Skeletal muscle tissue (tissue), 4 donors: ENCODE measurements around the gene KRT8. TPM values are rescaled to one million over a fixed set of nuclear protein-coding genes. Genes with fewer than 3 reads are reported as not detected.

ENCODE experiments used
- H3K27ac ChIP-seq: one replicate; pipeline ENCODE4 v1.7.0; 2013; ENCODE audit warnings: mild to moderate bottlenecking, low read depth, low read length, inconsistent platforms
- H3K27me3 ChIP-seq, 3 donors: one replicate each; pipeline ENCODE4 v1.7.0; 2013; ENCODE audit warnings: low read length in 3 of 3; ENCODE audit not compliant: control insufficient read depth in 3 of 3, insufficient read depth in 3 of 3
- H3K36me3 ChIP-seq, 3 donors: one replicate each; pipeline ENCODE4 v1.7.0; 2013; ENCODE audit warnings: low read length in 3 of 3; ENCODE audit not compliant: control insufficient read depth in 3 of 3, insufficient read depth in 3 of 3
- H3K4me1 ChIP-seq, 3 donors: one replicate each; pipeline ENCODE4 v1.7.0; 2013; ENCODE audit warnings: low read length in 3 of 3, mild to moderate bottlenecking in 3 of 3; ENCODE audit not compliant: control insufficient read depth in 3 of 3, insufficient read depth in 3 of 3
- H3K4me3 ChIP-seq, 3 donors: one replicate each; pipeline ENCODE4 v1.7.0; 2013; ENCODE audit warnings: low read length in 3 of 3
- H3K9ac ChIP-seq, 3 donors: one replicate each; pipeline ENCODE4 v1.7.0; 2013; ENCODE audit warnings: low read length in 3 of 3, mild to moderate bottlenecking in 3 of 3, moderate library complexity in 2 of 3, low read depth in 1 of 3
- H3K9me3 ChIP-seq, 3 donors: one replicate each; pipeline ENCODE4 v1.7.0; 2013; ENCODE audit warnings: low read length in 3 of 3; ENCODE audit not compliant: control insufficient read depth in 3 of 3
- total RNA-seq: library from RNA; depleted of rRNA; stranded (reverse); fragments of >200 nt; gene quantifications from one replicate; pipeline ENCODE4 v1.2.3, GENCODE V29; 2014
- donor health status: Osteomylitis.

Gene KRT8
- total RNA-seq, 1 donor from 2014 or later, result 1.6 TPM

- Histone ChIP-seq H3K36me3 (no peaks in the 10 kb centered on the region), H3K27ac (no peak overlapping the region), H3K4me1 (no peaks in the 10 kb centered on the region), H3K27me3 (peaks cover 2 to 10% (median 5%) of the 10 kb centered on the region in 3 donors), H3K9me3 (no peaks in the 10 kb centered on the region), H3K4me3 (no peak overlapping the region), H3K9ac (no peak overlapping the region)
These were observed 9.8 kb upstream of the KRT8 start for GRCh38 chr12:52914576-52915121.

GRCh38 chr12:52913431-52913821, 8.6 kb upstream of the KRT8 start:
- Histone ChIP-seq H3K27ac (no peak overlapping the region), H3K9ac (no peak overlapping the region), H3K36me3 (no peaks in the 10 kb centered on the region), H3K27me3 (peaks cover 2 to 10% (median 5%) of the 10 kb centered on the region in 3 donors), H3K4me1 (no peaks in the 10 kb centered on the region), H3K9me3 (no peaks in the 10 kb centered on the region), H3K4me3 (no peak overlapping the region)

- H3K4me1 ChIP-seq, result no peaks in the 10 kb centered on the region
These were observed 8.0 kb upstream of the KRT8 start for GRCh38 chr12:52912711-52913430.

GRCh38 chr12:52910248-52910883, 5.5 kb upstream of the KRT8 start:
- Histone ChIP-seq H3K27ac (no peak overlapping the region), H3K27me3 (peaks cover 0 to 5% (median 0%) of the 10 kb centered on the region in 3 donors), H3K36me3 (no peaks in the 10 kb centered on the region), H3K4me1 (peaks cover 0 to 3% (median 0%) of the 10 kb centered on the region in 3 donors), H3K4me3 (no peak overlapping the region), H3K9me3 (no peaks in the 10 kb centered on the region), H3K9ac (no peak overlapping the region)

More at GRCh38 chr12:52912711-52913430, 8.0 kb upstream of the KRT8 start:
- Histone ChIP-seq H3K9me3 (no peaks in the 10 kb centered on the region), H3K36me3 (no peaks in the 10 kb centered on the region), H3K27ac (no peak overlapping the region), H3K27me3 (peaks cover 2 to 10% (median 5%) of the 10 kb centered on the region in 3 donors), H3K4me3 (no peak overlapping the region), H3K9ac (no peak overlapping the region)

GRCh38 chr12:52909796-52910195, 4.9 kb upstream of the KRT8 start:
- H3K36me3 ChIP-seq, result no peaks in the 10 kb centered on the region
- H3K9me3 ChIP-seq, result no peaks in the 10 kb centered on the region
- H3K27ac ChIP-seq, result no peak overlapping the region
- H3K9ac ChIP-seq, result no peak overlapping the region
- H3K4me1 ChIP-seq, result peaks cover 0 to 3% (median 0%) of the 10 kb centered on the region in 3 donors
- H3K27me3 ChIP-seq, result peaks cover 0 to 5% (median 0%) of the 10 kb centered on the region in 3 donors
- H3K4me3 ChIP-seq, result no peak overlapping the region

- peaks cover 0 to 5% (median 0%) of the 10 kb centered on the region in 3 donors for H3K27me3 ChIP-seq
- H3K36me3 ChIP-seq, result no peaks in the 10 kb centered on the region
- no peak overlapping the region for H3K4me3 ChIP-seq
- no peak overlapping the region for H3K27ac ChIP-seq
- no peaks in the 10 kb centered on the region for H3K9me3 ChIP-seq
- no peak overlapping the region for H3K9ac ChIP-seq
- H3K4me1 ChIP-seq, result peaks cover 0 to 3% (median 0%) of the 10 kb centered on the region in 3 donors
These were observed 4.5 kb upstream of the KRT8 start for GRCh38 chr12:52909331-52909730.

- Histone ChIP-seq H3K36me3 (no peaks in the 10 kb centered on the region), H3K9me3 (no peaks in the 10 kb centered on the region), H3K4me3 (no peak overlapping the region), H3K27ac (no peak overlapping the region), H3K9ac (no peak overlapping the region), H3K4me1 (peaks cover 0 to 5% (median 3%) of the 10 kb centered on the region in 3 donors), H3K27me3 (peaks cover 0 to 12% (median 0%) of the 10 kb centered on the region in 3 donors)
These were observed 2.4 kb upstream of the KRT8 start for GRCh38 chr12:52907092-52907810.

- Histone ChIP-seq H3K9me3 (no peaks in the 10 kb centered on the region), H3K36me3 (no peaks in the 10 kb centered on the region), H3K27me3 (peaks cover 0 to 15% (median 0%) of the 10 kb centered on the region in 3 donors), H3K4me3 (no peak overlapping the region), H3K4me1 (peaks cover 0 to 5% (median 3%) of the 10 kb centered on the region in 3 donors), H3K9ac (no peak overlapping the region), H3K27ac (no peak overlapping the region)
These were observed 1.3 kb upstream of the KRT8 start for GRCh38 chr12:52906191-52906601.

GRCh38 chr12:52903855-52904508, 894 bp downstream of the KRT8 start:
- peaks cover 0 to 21% (median 0%) of the 10 kb centered on the region in 3 donors for H3K27me3 ChIP-seq
- H3K4me1 ChIP-seq, result peaks cover 0 to 5% (median 3%) of the 10 kb centered on the region in 3 donors
- no peaks in the 10 kb centered on the region for H3K9me3 ChIP-seq
- H3K9ac ChIP-seq, result peak overlapping the region in 1 of 3 donors; percentile 14
- peak overlapping the region in 1 of 3 donors; percentile 7 for H3K4me3 ChIP-seq
- no peaks in the 10 kb centered on the region for H3K36me3 ChIP-seq
- H3K27ac ChIP-seq, result no peak overlapping the region
